ENCODE results near the gene HOXB4. TPM values are rescaled to one million over a fixed set of nuclear protein-coding genes. Genes with fewer than 3 reads are reported as not detected.

Gene HOXB4
- total and polyA plus RNA-seq, 2 of the 4 experiments (the other 2 are of a cell fraction), result 2.0 to 8.5 TPM

- ChIA-PET CTCF (interaction anchor here (0.5 kb wide), 1 partner anchor 15 kb away, joined by 4 read pairs; no protein-coding TSS in a partner anchor), POLR2A (ENCODE audit: unreplicated experiment) (interaction anchor here (0.7 to 0.9 kb wide), 2 partner anchors 54 to 267 kb away, joined by 3 to 12 read pairs; no protein-coding TSS in a partner anchor)
- H3K9ac ChIP-seq (ENCODE audit: low read depth, low read length), result peak overlapping the region; percentile 99
- H4K91ac ChIP-seq (ENCODE audit: insufficient read depth, low read depth, low read length), result peak overlapping the region; percentile 93
- H3K27ac ChIP-seq (ENCODE audit: insufficient read depth, low read length), result peak overlapping the region; percentile 99
- H2BK20ac ChIP-seq (ENCODE audit: low read depth, low read length), result peak overlapping the region; percentile 47
- in situ Hi-C loops (cut with MboI; ENCODE audit: low sequenced_read_pairs) (loop anchor here (5.0 to 10.0 kb wide), 2 partner anchors 258 to 571 kb away; no protein-coding TSS in a partner anchor), intact Hi-C loops (cut with micrococcal nuclease) (no loop called here), dilution Hi-C loops (cut with HindIII; ENCODE audit: low sequenced_read_pairs, unreplicated experiment) (no loop called here)
- H3K27me3 ChIP-seq (ENCODE audit: control insufficient read depth, insufficient read depth, low read length), result no peaks in the 10 kb centered on the region
- peak overlapping the region; percentile 79 for H2BK120ac ChIP-seq (ENCODE audit: low read depth, low read length)
- H3K23ac ChIP-seq (ENCODE audit: low read depth, low read length), result peak overlapping the region; percentile 98
- peak overlapping the region; percentile 96; the same call in 1 of the 2 replicates for H3K56ac ChIP-seq (ENCODE audit: extremely low read depth, insufficient read depth, low read length)
- H4K20me1 ChIP-seq (ENCODE audit: insufficient read depth, low read length), result peaks cover 7% of the 10 kb centered on the region; the same call in 1 of the 2 replicates
- H2BK5ac ChIP-seq (ENCODE audit: low read depth, low read length, poor library complexity, severe bottlenecking), result peak overlapping the region; percentile 95
- peaks cover 14% of the 10 kb centered on the region; the same call in 1 of the 2 replicates for H3K36me3 ChIP-seq (ENCODE audit: control insufficient read depth, insufficient read depth, low read length)
- H3K4me1 ChIP-seq (ENCODE audit: control insufficient read depth, insufficient read depth, low read length), result peaks cover 12% of the 10 kb centered on the region
- TF ChIP-seq, protein P1, sequence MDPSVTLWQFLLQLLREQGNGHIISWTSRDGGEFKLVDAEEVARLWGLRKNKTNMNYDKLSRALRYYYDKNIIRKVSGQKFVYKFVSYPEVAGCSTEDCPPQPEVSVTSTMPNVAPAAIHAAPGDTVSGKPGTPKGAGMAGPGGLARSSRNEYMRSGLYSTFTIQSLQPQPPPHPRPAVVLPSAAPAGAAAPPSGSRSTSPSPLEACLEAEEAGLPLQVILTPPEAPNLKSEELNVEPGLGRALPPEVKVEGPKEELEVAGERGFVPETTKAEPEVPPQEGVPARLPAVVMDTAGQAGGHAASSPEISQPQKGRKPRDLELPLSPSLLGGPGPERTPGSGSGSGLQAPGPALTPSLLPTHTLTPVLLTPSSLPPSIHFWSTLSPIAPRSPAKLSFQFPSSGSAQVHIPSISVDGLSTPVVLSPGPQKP (IDR thresholded peaks at IDR 0.05; ENCODE audit: borderline replicate concordance, low read depth, low read length), result no peak
- TF ChIP-seq SMC3 (IDR thresholded peaks at IDR 0.05; ENCODE audit: low read depth, low read length) (no peak), NFE2L2 (IDR thresholded peaks at IDR 0.05; ENCODE audit: low read depth, low read length) (no peak)
- DNase-seq (peak; percentile 53), ATAC-seq (ENCODE audit: low read depth) (no peak)
- H3K18ac ChIP-seq (ENCODE audit: low read depth, low read length), result peak overlapping the region; percentile 73
- H3K9me3 ChIP-seq (ENCODE audit: control insufficient read depth, insufficient read depth, low read length), result no peaks in the 10 kb centered on the region
- H3K4me2 ChIP-seq (ENCODE audit: low read depth, low read length), result peak overlapping the region; percentile 95
- H2AFZ ChIP-seq (replicated peaks; ENCODE audit: low read length, poor library complexity), result peak overlapping the region; percentile 71
- H3K9me1 ChIP-seq (ENCODE audit: insufficient read depth, low read length), result 0 out of 2 replicates have a peak, but pooled peaks cover 3% of the 10 kb centered on the region
- peaks cover 17 to 22% of the 10 kb centered on the region in 2 experiments; a peak in 3 of 4 replicates for H3K79me1 ChIP-seq (ENCODE audit: low read depth in 1 of 2, low read length in 2 of 2)
- peak overlapping the region; percentile 88 to 90 for H4K8ac ChIP-seq (ENCODE audit: low read depth in 2 of 2, low read length in 2 of 2)
- peak overlapping the region; percentile 78 for H3K4me3 ChIP-seq (ENCODE audit: insufficient read depth, low read depth, low read length)
- peak overlapping the region; percentile 96 for H2AK9ac ChIP-seq (replicated peaks; ENCODE audit: low read depth, low read length, poor library complexity)
- peak overlapping the region; percentile 82; the same call in 1 of the 3 replicates for H2BK15ac ChIP-seq (ENCODE audit: low read depth, low read length)
- peak overlapping the region; percentile 98 for H3K4ac ChIP-seq (ENCODE audit: low read depth, low read length)
- peak overlapping the region; percentile 78 for H4K5ac ChIP-seq (ENCODE audit: low read depth, low read length)
- WGBS, 2 experiments (ENCODE audit: extremely low coverage in 2 of 2, insufficient read length in 1 of 2), result 5% methylated on average over 7 of the region's 25 CpGs; no CpG with 5 or more reads in 1 of the 2 experiments
- no TSS peak for BruUV-seq (replicated peaks)
- H2AK5ac ChIP-seq (ENCODE audit: low read depth, low read length), result peak overlapping the region; percentile 64
- peak overlapping the region; percentile 97 for H3K14ac ChIP-seq (replicated peaks; ENCODE audit: low read depth, low read length)
Observed at GRCh38 chr17:48595278-48595999, 17.3 kb upstream of the HOXB4 start.
